H1 (cell line): ENCODE results near the gene ATP9B. TPM values are rescaled to one million over a fixed set of nuclear protein-coding genes. Genes with fewer than 3 reads are reported as not detected.

Experiments used
- ATF3 ChIP-seq: IDR thresholded peaks from 2 replicates; pipeline ENCODE4 v1.6.1; 2011; ENCODE audit warnings: low read depth, mild to moderate bottlenecking, low read length; ENCODE audit not compliant: insufficient read depth
- BACH1 ChIP-seq: IDR thresholded peaks from 2 replicates; pipeline ENCODE4 v1.6.1; 2012; ENCODE audit warnings: low read length, improper control_type of control experiment
- KDM5A ChIP-seq: fragments of 200-600 bp; IDR thresholded peaks from 2 replicates; pipeline ENCODE4 v1.7.1; 2012; ENCODE audit warnings: mild to moderate bottlenecking, low read length, inconsistent platforms, mixed read lengths
- POU5F1 ChIP-seq: IDR thresholded peaks from 2 replicates; pipeline ENCODE4 v1.6.1; 2011; ENCODE audit warnings: low read depth, mild to moderate bottlenecking, low read length, moderate library complexity
- RNF2 ChIP-seq: fragments of 200-900, 300-1000 bp; sonication (generic); IDR thresholded peaks from 2 replicates; pipeline ENCODE4 v1.7.1; 2016; ENCODE audit warnings: borderline replicate concordance, low read depth, mild to moderate bottlenecking, antibody characterized with exemption, low read length; ENCODE audit not compliant: poor library complexity, severe bottlenecking; ENCODE audit errors: missing control alignments
- polyA plus RNA-seq, 7 experiments: library from polyadenylated mRNA; depleted of rRNA in 3 of 7; stranded (reverse) in 5 of 7; unstranded in 2 of 7; fragments of >200 nt in 5 of 7; fragments of 200-250 nt in 2 of 7; gene quantifications; 1 replicate in 5 of 7; 2 replicates in 1 of 7; 4 replicates in 1 of 7; pipeline versions ENCODE4 v1.2.1 to v1.2.3, GENCODE V29; 2011 to 2013; ENCODE audit warnings: missing spikeins in 2 of 7, mixed read lengths in 2 of 7
- total RNA-seq: library from RNA; stranded (reverse); fragmentation: NEBNext Ultra II Directional; extraction: Animal tissue kit (Norgen Biotek cat#: 25700); gene quantifications from 2 replicates; pipeline ENCODE4 v1.2.1, GENCODE V29; 2021

Gene ATP9B
- total and polyA plus RNA-seq, 2 of the 8 experiments (the other 6 are each of a cell fraction or from before 2014, with no cell fraction given): 15.1 to 21.7 TPM

- TF ChIP-seq RNF2: no peak
- TF ChIP-seq ATF3: no peak
- TF ChIP-seq BACH1: no peak
- TF ChIP-seq POU5F1: no peak
- TF ChIP-seq KDM5A: no peak
Measured at GRCh38 chr18:79402977-79403722, 334.0 kb downstream of the ATP9B start (continued).
